A673 (cell line): ENCODE results near the gene MYH10.

Source experiments
- EZH2 ChIP-seq: fragments of 200-600 bp; sonication (generic); IDR thresholded peaks from 2 replicates; pipeline ENCODE4 v1.6.1; 2017; ENCODE audit warnings: borderline replicate concordance, low read depth, mild to moderate bottlenecking, mixed read lengths, antibody characterized with exemption, low read length; ENCODE audit not compliant: poor library complexity, severe bottlenecking
- TF ChIP-seq, protein P1 (sequence below): fragments of 300-800, 200-600 bp; sonication (generic); conservative IDR thresholded peaks from 2 replicates; pipeline ENCODE4 v1.5.1; 2017; ENCODE audit warnings: low read depth, mild to moderate bottlenecking, antibody characterized with exemption, low read length, moderate library complexity, mixed read lengths

DNA sequence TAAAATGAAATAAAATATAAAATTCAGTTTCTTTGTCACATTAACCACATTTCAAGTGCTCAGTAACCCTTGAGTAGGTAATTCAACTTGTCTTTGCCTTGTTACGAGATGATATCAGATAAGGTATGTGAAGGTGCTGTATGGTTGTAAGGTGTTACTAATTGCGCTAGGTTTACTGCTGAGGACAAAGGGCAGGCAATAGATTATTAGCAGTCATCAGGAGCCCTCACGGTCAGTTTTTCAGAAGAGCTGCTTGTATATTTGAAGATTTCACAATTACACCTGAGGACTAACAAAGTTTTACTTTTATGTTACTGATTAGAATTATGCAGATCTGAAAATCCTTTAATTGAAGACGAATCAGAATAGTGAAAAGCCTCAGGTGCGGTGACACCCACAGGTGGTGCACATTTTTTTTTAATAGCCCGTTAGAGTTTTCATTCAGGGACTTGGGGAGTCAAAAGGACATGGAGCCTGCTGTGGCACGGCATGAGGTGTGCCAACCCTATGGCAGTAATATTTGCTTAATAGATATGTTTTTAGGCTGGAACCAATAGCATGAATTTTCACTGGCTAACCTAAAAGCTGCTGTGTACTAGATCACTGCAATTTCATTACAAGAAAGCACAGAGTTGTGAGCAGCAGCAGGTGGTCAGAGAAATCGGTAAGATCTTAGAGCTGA is 178.5 kb downstream of the MYH10 start:
- TF ChIP-seq, protein P1, sequence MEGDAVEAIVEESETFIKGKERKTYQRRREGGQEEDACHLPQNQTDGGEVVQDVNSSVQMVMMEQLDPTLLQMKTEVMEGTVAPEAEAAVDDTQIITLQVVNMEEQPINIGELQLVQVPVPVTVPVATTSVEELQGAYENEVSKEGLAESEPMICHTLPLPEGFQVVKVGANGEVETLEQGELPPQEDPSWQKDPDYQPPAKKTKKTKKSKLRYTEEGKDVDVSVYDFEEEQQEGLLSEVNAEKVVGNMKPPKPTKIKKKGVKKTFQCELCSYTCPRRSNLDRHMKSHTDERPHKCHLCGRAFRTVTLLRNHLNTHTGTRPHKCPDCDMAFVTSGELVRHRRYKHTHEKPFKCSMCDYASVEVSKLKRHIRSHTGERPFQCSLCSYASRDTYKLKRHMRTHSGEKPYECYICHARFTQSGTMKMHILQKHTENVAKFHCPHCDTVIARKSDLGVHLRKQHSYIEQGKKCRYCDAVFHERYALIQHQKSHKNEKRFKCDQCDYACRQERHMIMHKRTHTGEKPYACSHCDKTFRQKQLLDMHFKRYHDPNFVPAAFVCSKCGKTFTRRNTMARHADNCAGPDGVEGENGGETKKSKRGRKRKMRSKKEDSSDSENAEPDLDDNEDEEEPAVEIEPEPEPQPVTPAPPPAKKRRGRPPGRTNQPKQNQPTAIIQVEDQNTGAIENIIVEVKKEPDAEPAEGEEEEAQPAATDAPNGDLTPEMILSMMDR: no peak
- no peak for TF ChIP-seq EZH2
